ENCODE results near the gene THBS1.

Gene THBS1

GRCh38 chr15:39609166-39609916 lies 28.5 kb downstream of the THBS1 start:
- DNase-seq, result no peak

GRCh38 chr15:39610665-39611064 lies 29.8 kb downstream of the THBS1 start:
- no peak for DNase-seq

- no peak for DNase-seq
Measured at GRCh38 chr15:39613271-39613670, 32.4 kb downstream of the THBS1 start.

GRCh38 chr15:39613861-39614260 lies 33.0 kb downstream of the THBS1 start:
- no peak for DNase-seq

- DNase-seq, result no peak
Measured at GRCh38 chr15:39616731-39617455, 36.0 kb downstream of the THBS1 start.

- no peak for DNase-seq
Measured at GRCh38 chr15:39618063-39618823, 37.4 kb downstream of the THBS1 start.

- no peak for DNase-seq
Measured at GRCh38 chr15:39621210-39621609, 40.3 kb downstream of the THBS1 start.

GRCh38 chr15:39621976-39622375 lies 41.1 kb downstream of the THBS1 start:
- no peak for DNase-seq

GRCh38 chr15:39622660-39623516 lies 42.0 kb downstream of the THBS1 start:
- no peak for DNase-seq

GRCh38 chr15:39623529-39623931 lies 42.7 kb downstream of the THBS1 start:
- DNase-seq, result no peak

GRCh38 chr15:39624806-39625205 lies 43.9 kb downstream of the THBS1 start:
- DNase-seq, result no peak

- no peak for DNase-seq
Measured at GRCh38 chr15:39625451-39625850, 44.6 kb downstream of the THBS1 start.

- no peak for DNase-seq
Measured at GRCh38 chr15:39625856-39626255, 45.0 kb downstream of the THBS1 start.

GRCh38 chr15:39627451-39628143 lies 46.7 kb downstream of the THBS1 start:
- no peak for DNase-seq

- DNase-seq, result no peak
Measured at GRCh38 chr15:39628144-39628508, 47.2 kb downstream of the THBS1 start.

- no peak for DNase-seq
Measured at GRCh38 chr15:39628546-39629257, 47.8 kb downstream of the THBS1 start.

- DNase-seq, result no peak
Measured at GRCh38 chr15:39629371-39629770, 48.5 kb downstream of the THBS1 start.

- no peak for DNase-seq
Measured at GRCh38 chr15:39629906-39630305, 49.0 kb downstream of the THBS1 start.

- no peak for DNase-seq
Measured at GRCh38 chr15:39631357-39631756, 50.5 kb downstream of the THBS1 start.

- no peak for DNase-seq
Measured at GRCh38 chr15:39638041-39638440, 57.2 kb downstream of the THBS1 start.

GRCh38 chr15:39639037-39639436 lies 58.2 kb downstream of the THBS1 start:
- no peak for DNase-seq

GRCh38 chr15:39640665-39641064 lies 59.8 kb downstream of the THBS1 start:
- DNase-seq, result no peak

Data from NCI-H1436 treated with DMSO at 0.1 percent for 48 hours (cell line).